GM18519 (cell line): Measurements from ENCODE around the gene FUBP1.
A peak's percentile ranks its signal among the peaks of the same experiment; 100 is the strongest.
"Not testable (repeated sequence)": the region's sequence is repeated elsewhere in the genome, so short reads cannot be mapped to it uniquely, and the experiment has no call there.

ENCODE experiments used
- ATAC-seq: cut with Tn5 transposase; IDR thresholded peaks from one replicate; pipeline ENCODE4 v1.9.1; 2021; ENCODE audit warnings: mild to moderate bottlenecking, moderate library complexity; ENCODE audit not compliant: unreplicated experiment, low FRiP score

FUBP1 gene

DNA sequence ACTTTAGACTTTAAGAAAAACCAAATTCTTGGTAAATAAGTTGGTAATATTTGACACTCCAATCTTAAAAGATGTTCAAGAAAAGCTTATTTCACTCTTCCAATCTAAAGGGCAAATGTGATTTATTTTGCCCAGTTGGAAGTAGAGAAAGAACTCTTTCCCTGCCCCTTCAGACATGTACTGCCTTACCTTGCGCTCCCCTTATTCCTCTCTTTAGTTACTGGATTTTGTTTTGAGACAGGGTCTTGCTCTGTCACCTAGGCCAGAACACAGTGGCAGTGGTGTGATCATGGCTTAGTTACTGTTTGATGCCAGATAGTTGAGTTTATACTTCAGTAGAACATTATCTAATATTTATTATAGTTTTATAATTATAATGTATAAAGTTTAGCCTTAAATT lies 27.5 kb downstream of the FUBP1 start:
- ATAC-seq = no peak

DNA sequence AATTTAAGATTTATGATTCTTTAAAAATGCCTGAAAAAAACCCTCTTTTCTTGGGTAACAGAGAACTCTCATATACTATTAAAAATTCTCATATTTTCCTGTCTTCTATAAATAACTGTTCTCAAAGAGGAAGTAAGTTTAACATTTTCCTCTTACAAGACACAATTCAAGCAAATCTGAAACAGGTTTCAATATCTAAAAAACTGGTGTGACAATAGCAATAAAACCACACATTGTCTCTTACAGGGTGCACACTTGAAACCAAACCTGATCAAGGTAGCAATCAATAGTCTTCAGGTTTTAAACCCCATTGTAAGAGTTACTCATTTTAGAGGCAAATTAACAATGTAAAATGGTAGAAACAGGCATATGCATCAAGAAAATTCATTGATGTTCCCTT lies 28.0 kb downstream of the FUBP1 start:
- ATAC-seq = peak; percentile 57

DNA sequence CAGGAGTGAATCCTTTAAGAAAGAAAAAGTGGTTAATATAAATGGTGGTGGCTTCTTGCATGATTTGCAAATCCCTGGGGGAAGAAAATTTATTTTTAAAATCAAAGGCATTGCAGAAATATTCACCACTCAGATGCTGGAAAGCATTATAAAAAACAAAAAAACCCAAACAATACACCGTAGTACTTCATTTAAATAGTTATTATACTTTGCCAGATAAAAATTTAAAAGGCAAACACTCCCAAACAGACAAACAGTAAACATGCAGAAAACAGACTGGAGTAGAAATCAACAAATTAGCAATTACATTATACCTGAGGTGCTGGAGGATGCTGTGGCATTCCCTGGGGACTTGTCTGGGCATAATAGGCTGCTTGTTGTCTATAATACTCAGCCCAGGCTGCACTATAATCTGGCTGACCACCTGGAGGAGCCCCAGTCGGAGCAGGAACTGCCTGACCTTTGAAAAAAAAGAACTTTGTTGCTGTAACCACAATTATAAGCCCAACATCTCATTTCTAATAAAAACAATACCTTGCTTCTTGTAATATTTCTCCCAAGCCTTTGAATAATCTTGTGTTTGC lies 29.9 kb downstream of the FUBP1 start:
- ATAC-seq = no peak

DNA sequence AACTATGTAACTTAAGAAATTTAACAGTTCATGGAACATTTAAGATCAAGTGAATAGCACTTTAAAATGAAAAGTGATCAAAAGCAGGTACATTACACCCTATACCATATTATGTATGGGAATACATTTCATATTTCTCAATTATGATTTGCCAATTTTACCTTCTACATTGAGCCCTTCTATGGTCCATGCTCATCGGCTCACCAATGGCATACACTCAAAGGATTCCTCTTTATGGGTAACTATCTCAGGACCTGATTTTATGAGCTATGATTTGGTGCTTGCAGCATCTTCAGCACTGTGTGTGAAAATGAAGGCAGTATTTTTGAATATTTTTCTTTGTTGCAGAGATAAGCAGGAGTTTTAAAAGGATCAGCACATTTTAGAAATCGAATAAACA lies 33.5 kb downstream of the FUBP1 start:
- no peak for ATAC-seq

DNA sequence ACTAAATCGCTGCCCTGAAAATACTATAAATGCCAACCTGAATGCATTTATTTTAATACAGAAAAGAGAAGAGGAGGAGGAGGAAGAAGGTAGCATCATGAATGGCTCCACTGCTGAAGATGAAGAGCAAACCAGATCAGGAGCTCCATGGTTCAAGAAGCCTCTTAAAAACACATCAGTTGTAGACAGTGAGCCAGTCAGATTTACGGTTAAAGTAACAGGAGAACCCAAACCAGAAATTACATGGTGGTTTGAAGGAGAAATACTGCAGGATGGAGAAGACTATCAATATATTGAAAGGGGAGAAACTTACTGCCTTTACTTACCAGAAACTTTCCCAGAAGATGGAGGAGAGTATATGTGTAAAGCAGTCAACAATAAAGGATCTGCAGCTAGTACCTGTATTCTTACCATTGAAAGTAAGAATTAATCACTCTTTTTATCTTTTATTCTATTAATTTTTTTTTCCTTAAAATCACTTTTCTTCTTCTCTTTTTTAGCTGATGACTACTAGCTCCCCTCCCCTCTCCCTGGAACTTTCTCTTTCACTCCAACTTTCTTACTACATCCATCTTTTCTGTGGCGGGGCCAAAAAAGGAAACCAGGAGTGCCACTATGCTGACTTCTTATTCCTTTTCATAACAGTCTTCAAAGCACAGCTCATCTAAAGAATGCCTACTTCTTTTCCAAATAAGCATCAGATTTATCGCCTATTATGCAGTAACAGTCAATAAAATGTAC lies 36.3 kb downstream of the FUBP1 start:
- no peak for ATAC-seq

DNA sequence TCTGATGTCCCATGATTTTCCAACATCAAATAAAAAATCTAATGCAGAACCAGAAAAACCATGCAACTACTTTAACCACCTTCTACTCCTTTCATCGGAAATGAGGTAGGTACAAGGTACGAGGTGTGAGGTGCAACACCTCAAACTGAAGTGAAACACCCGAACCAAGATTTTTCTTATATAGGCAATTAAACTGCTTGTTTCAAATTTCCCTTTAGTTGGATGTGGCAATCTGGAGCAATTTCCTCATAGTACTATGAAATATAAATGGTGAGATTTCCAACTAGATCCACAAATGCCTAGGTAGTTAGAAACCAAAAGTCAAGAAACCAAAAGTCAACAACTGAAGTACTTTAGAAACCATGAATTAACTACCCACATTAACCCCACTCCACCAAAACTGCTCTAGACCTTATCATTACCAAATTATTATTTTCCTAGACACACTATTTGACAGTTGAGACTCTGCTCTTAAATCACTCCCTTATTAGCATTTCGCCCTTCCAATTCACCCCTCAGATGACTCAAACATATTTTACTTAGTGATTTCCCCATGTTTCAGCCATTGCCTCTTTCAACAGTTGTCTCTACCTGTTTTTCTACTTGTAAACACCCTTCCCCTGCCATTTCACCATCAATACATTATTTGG lies 37.8 kb downstream of the FUBP1 start:
- ATAC-seq = no peak

DNA sequence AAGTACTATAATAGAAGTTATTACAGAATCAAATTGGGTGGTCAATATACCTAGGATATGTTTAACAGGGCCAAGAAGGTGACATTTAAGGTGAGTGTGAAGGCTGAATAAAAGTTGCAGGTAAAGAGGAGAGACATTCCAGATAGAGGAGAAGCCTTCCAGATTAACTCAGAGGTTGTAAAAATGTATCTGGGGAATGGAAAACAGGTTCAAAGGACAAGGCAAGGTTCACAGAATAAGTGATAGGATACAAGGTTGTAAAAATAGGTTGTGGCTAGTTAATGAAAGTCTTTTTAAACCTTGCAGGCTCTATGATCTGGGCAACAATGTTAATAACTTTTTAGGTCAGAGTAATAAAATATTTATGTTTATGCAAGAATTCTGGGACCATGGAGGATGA lies 40.2 kb downstream of the FUBP1 start:
- ATAC-seq = no peak

DNA sequence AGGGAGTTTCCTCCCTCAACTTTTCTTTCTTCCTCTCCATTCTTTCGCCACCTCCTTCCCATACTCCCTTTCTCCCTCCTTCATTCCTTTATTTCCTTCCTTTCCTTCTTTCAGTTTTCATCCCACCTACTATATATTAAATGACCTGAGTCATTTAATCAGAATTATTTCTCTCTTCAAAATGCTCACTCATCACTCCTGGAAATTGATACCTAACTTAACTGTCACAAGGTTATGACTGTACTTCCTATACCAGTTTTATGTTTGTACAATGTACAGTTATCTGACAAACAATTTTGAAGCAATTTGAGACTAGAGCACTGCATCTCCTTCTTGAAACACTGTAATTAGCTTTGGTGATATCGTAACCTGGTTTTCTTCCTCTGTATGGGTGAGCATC lies 49.1 kb downstream of the FUBP1 start:
- ATAC-seq = no peak

DNA sequence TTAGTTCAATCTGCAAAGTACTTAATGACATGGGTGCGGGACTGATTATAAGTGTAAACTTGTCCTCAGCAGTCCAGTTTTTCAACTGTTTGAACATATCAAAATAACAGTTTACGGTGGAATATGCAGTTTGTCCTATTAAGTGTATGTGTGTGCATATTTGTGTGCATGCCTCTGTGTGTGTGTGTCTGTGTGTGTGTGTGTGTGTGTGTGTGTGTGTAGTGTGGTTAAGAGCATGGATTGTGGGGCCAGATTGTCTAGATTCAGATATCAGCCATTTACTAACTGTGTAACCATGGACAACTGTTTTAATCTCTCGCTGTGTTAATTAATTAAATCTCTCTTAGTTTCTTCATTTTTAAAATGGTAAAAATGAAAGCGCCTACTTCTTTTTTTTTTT lies 51.5 kb downstream of the FUBP1 start:
- no peak for ATAC-seq

DNA sequence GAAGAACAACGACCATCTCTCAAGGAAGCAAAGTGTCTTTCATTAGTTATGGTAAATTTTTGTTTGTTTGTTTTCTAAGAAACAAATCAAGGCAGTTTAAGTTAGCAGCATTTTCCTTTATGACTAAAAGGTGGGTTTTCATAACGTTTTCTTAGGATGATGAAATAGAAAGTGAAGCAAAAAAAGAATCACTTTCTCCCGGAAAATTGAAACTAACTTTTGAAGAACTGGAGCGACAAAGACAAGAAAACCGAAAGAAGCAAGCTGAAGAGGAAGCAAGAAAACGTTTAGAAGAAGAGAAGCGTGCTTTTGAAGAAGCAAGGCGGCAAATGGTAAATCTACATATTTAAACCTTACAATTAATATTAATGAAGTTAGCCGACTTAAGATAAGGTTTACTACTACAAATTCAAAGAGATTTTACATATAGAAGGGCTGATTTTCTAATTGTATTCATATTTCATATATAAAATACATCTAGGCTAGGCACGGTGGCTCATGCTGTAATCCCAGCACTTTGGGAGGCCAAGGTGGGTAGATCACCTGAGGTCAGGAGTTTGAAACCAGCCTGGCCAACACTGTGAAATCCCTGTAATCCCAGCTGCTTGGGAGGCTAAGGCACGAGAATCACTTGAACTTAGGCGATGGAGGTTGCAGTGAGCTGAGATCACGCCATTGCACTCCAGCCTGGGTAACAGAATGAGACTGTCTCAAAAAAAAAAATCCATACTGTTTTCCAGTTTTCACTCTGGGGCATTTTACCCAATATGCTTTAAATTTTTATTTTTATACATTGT lies 52.1 kb downstream of the FUBP1 start:
- ATAC-seq = peak; percentile 59

DNA sequence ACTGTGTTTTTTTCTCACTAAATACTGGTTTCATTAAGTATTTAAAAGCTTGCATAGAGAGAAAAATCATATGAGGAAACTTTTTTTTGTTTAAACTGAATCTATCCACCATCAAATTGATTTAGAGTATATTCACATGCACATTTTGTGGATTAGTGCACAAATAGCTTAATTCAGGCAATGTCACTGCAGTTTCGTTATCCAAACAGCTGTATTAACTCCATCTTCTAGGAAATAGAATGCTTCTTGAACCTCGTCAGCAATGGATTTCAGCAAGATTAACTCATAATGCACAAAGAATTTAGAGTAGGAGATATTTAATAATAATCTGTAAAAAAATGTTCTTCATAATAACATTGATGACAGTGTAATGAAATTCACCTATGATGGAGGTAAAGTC lies 52.9 kb downstream of the FUBP1 start:
- ATAC-seq = no peak

DNA sequence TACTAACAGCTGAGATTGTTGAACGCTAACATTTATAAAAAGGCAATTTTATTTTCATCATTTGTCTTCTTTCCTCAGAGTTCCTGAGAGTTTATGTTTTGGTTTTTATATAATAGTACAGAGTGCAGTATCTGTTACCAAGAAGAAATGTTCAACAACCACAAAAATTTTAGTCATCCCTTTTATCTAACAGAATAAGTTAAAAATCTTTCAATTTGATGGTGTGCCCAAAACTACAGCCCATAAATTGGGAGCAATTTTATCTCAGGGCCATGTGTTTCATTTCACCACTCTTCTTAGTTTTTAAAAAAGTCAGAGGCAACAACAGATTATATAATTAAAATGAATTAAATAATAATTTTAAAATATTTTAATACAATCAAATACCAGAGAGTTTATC lies 53.4 kb downstream of the FUBP1 start:
- ATAC-seq = no peak

DNA sequence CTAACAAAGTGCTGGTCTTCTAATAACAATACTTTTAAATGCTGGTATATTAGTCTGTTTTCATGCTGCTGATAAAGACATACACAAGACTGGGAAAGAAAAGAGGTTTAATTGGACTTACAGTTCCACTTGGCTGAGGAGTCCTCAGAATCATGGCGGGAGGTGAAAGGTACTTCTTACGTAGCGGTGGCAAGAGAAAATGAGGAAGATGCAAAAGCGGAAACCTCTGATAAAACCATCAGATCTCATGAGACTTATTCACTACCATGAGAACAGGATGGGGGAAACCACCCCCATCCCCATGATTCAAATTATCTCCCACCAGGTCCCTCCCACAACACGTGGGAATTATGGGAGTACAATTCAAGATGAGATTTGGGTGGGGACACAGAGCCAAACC lies 60.0 kb downstream of the FUBP1 start:
- ATAC-seq = not testable (repeated sequence)

DNA sequence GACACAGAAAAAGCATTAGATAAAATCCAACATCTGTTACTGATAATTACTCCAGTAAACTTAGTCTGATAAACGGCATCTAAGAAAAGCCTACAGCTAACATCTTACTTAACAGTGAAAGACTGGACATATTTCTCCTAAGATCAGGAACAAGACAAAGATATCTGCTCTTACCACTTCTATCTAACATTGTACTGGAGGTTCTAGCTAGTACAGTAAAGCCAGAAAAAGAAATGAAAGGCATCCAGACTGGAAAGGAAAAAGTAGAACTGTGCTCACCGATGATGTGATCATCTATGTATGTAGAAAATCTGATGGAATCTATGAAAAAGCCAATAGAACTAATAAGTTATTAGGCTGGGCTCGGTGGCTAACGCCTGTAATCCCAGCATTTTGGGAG lies 68.8 kb downstream of the FUBP1 start:
- no peak for ATAC-seq

DNA sequence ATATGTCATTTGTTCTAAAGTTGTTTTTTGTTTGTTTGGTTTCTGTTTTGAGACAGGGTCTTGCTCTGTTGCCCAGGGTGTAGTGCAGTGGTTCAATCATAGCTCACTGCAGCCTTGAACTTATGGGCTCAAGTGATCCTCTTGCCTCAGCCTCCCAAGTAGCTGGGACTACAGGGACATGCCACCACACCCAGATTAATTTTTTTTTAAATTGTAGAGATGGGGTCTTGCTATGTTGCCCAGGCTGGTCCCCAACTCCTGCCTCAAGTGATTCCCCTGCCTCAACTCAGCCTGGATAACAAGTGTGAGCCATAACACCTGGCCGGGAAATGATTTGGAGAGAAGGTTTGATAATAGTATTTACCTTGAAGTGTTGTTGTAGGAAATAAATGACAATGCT lies 72.2 kb downstream of the FUBP1 start:
- ATAC-seq = no peak

DNA sequence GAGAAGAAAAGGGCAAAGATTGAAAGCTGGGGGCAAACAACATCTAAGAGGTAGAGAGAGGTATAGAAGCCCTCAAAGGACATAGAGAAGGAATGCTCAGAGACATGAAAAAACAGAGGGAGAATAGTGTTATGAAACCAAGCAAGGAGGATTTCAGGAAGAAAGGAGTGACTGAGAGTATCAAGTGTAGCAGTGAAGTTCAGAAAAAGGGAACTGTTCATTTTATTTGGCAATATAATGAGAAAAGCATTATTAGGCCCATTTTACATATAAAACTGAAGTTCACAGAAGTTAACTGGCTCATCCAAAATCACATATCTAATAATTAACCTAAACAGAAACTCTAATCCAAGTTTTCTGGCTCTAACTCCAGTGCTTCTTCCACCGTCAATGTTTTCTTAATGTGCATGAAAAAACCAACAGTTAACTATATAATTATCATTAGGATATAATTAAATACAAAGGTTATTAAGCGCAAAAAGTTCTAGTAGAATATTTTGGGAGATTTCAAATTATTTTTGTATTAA lies 72.8 kb downstream of the FUBP1 start:
- ATAC-seq = no peak

DNA sequence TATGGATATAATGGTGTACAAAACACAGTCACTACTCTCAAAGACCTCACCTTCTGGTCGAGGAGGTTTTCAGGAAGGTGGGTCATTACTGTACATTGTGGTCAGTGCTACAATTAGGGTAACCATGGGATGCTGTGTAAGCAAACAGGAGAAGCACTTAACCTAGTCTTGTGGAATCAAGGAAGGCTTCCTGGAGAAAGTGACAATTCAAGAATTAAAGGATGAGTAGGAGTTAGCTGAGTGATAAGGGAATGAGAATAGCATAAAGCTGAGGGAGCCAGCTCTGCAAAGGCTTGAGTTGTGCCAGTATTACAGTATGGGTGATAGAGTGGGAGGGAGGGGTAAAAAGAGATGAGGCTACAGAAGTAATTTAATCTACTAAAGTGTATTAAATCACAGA lies 73.3 kb downstream of the FUBP1 start:
- no peak for ATAC-seq

DNA sequence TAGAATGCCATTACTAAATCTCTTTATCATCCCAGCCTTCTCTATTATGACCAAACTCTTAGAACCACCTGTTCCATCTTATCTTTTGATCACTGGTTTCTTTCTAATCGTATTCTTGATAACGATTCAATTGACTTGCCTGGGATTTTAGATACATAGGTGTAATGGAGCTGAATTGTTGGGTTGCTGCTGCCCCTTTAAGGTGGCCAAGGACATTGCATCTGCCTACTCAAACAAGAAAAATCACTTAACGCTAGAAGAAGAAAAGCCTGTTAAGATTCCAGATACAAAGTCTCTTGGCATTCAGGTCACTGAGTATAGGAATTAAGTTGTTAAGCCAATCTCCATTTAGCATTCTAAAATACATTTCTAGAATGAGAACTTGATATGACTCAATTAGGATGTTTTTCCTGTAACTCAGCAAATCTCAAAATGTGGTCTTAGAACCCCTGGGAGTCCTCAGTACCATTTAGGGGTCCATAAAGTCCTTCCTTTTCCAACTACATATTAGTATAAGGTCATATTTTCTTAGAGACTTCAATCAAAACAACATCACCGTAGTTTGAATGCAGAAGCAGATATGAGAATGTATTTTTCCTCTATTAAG lies 78.1 kb downstream of the FUBP1 start:
- peak; percentile 78 for ATAC-seq

DNA sequence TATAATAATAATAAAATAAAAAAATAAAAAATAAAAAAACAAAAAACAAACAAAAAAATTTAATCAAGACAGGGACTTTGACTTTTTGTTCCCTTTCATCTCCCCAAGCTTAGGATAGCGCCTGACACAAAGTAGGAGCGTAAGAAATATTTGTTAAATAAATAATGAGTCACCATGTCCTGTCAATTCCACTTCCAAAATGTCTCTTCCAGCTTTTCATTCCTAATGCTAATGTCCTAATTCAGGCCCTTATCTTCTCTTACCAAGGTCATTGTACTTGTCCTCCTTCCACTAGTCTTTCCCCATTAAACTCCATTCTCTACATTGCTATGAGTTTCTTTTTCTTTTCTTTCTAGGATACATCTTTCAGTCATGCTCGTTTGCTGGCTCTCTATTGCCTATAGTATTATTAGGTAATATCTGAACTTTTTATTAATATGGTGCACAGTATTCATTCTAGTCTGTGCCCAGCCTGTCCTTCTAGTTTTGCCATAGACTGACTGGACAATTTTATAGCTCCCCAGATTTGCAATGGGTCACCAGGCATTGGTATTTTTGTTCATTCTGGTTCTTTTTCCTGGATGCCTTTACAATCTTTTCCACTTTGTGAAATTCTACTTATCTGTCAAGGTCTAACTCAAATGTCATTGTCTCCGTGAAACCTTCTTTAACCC lies 79.1 kb downstream of the FUBP1 start:
- ATAC-seq = no peak
